Measurements from ENCODE around the gene ODAD3. TPM values are rescaled to one million over a fixed set of nuclear protein-coding genes. Genes with fewer than 3 reads are reported as not detected.
"Not testable (repeated sequence)": the region's sequence is repeated elsewhere in the genome, so short reads cannot be mapped to it uniquely, and the experiment has no call there.

ODAD3 gene
- total RNA-seq, 1 experiment from 2014 or later: 0.52 TPM

DNA sequence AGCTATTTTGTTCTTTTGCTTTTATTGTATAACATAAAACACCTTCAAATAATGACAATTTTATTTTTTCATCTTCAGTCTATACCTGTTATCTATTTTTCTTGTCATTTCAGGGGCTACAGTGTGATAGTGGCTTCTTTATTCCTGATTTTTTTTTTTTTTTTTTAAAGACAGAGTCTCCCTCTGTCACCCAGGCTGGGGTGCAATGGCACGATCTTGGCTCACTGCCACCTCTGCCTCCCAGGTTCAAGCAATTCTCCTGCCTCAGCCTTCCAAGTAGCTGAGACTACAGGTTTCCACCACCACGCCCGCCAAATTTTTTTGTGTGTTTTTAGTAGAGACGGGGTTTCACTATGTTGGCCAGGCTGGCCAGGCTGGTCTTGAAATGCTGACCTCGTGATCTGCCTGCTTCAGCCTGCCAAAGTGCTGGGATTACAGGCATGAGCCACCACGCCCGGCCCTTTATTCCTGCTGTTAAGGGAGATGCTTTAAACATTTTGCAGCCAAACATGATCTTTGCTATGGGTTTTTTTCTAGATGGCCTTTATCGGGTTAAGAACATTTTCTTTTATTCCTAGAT, 33.4 kb upstream of the ODAD3 start:
- CTCF ChIA-PET: interaction anchor here (1.4 to 3.6 kb wide), 2 partner anchors 14 to 33 kb away, joined by 5 to 9 read pairs; partner anchors contain the start of gene PRKCSH
- not testable (repeated sequence) for DNase-seq (ENCODE audit: low read depth, low spot score)

DNA sequence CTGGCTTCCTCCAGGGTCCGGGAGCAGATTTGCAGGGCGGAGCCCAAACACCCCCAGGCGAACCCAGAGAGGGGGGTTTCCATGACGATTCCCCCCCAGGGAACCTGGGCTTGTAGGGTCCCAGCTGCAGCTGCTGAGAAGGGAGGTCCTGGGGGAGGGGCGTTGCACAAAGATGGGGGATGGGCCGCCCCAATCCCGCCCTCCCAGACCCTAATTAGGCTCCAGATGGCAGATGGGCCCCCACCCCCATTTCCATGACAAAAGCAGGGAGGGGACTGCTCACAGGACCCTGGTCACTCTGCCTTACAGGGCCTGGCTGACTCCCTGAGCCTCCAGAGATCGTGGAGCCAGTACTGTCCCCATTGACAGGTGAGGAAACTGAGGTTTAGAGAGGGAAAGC, 30.7 kb upstream of the ODAD3 start:
- CTCF ChIA-PET: no interaction called here
- Histone ChIP-seq H3K79me2 (ENCODE audit: insufficient read depth, low read length) (no peaks in the 10 kb centered on the region), H3K4me2 (ENCODE audit: low read length) (no peak overlapping the region), H3K4me3 (replicated peaks in 1 of 2; ENCODE audit: low read depth in 1 of 2, low read length in 2 of 2) (no peak overlapping the region), H3K27me3 (ENCODE audit: insufficient read depth, low read length) (no peaks in the 10 kb centered on the region), H3K4me1 (ENCODE audit: control insufficient read depth in 1 of 2, insufficient read depth in 2 of 2, low read length in 2 of 2) (no peaks in the 10 kb centered on the region; a peak in 1 of 4 replicates), H4K20me1 (ENCODE audit: insufficient read depth) (no peaks in the 10 kb centered on the region), H3K9me2 (ENCODE audit: insufficient read depth) (no peaks in the 10 kb centered on the region), H3K9ac (ENCODE audit: low read length) (no peak overlapping the region), H2AFZ (ENCODE audit: low read depth, low read length, poor library complexity, severe bottlenecking) (no peak overlapping the region), H3K9me3 (ENCODE audit: control insufficient read depth in 1 of 2, insufficient read depth in 1 of 2, low read depth in 1 of 2, low read length in 2 of 2) (no peaks in the 10 kb centered on the region; a peak in 1 of 4 replicates), H3K27ac (ENCODE audit: low read depth, low read length) (no peak overlapping the region), H3K36me3 (ENCODE audit: control insufficient read depth in 1 of 2, insufficient read depth in 2 of 2, low read length in 2 of 2) (no peaks in the 10 kb centered on the region)
- DNase-seq (ENCODE audit: low read depth, low spot score) (no peak), ATAC-seq (no peak)
- POLR2A ChIA-PET: no interaction called here
- no TSS peak for BruUV-seq (replicated peaks)
- TF ChIP-seq FOSL1 (IDR thresholded peaks at IDR 0.05; ENCODE audit: low read depth): no peak
- no peak for TF ChIP-seq TCF7L2 (IDR thresholded peaks at IDR 0.05; ENCODE audit: borderline replicate concordance, extremely low read depth, insufficient read depth, insufficient read length)
- TF ChIP-seq JUND (IDR thresholded peaks at IDR 0.05): no peak
- TF ChIP-seq, protein P1, sequence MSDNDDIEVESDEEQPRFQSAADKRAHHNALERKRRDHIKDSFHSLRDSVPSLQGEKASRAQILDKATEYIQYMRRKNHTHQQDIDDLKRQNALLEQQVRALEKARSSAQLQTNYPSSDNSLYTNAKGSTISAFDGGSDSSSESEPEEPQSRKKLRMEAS (IDR thresholded peaks at IDR 0.05): no peak
- TF ChIP-seq POLR2A (IDR thresholded peaks at IDR 0.05; ENCODE audit: borderline replicate concordance, extremely low read depth, insufficient read depth, insufficient read length): no peak
- TF ChIP-seq ELF1 (IDR thresholded peaks at IDR 0.05; ENCODE audit: borderline replicate concordance, low read depth): no peak
- TF ChIP-seq, protein P2, sequence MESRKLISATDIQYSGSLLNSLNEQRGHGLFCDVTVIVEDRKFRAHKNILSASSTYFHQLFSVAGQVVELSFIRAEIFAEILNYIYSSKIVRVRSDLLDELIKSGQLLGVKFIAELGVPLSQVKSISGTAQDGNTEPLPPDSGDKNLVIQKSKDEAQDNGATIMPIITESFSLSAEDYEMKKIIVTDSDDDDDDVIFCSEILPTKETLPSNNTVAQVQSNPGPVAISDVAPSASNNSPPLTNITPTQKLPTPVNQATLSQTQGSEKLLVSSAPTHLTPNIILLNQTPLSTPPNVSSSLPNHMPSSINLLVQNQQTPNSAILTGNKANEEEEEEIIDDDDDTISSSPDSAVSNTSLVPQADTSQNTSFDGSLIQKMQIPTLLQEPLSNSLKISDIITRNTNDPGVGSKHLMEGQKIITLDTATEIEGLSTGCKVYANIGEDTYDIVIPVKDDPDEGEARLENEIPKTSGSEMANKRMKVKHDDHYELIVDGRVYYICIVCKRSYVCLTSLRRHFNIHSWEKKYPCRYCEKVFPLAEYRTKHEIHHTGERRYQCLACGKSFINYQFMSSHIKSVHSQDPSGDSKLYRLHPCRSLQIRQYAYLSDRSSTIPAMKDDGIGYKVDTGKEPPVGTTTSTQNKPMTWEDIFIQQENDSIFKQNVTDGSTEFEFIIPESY (IDR thresholded peaks at IDR 0.05; ENCODE audit: extremely low read depth, insufficient replicate concordance, low read length): no peak
- no peak for TF ChIP-seq SP1 (IDR thresholded peaks at IDR 0.05; ENCODE audit: low read depth)
- TF ChIP-seq EGR1 (IDR thresholded peaks at IDR 0.05; ENCODE audit: low read depth): no peak
- TF ChIP-seq ZNF274 (IDR thresholded peaks at IDR 0.05; ENCODE audit: low read depth, low read length): no peak
- TF ChIP-seq ZFX (IDR thresholded peaks at IDR 0.05): no peak
- TF ChIP-seq RAD21 (IDR thresholded peaks at IDR 0.05; ENCODE audit: low read depth): no peak
- RAD21 ChIA-PET (ENCODE audit: low non-redundant PET in 1 of 2, low total read pairs in 2 of 2, uncharacterized antibody in 2 of 2, unreplicated experiment in 2 of 2): no interaction called here
- intact Hi-C loops (cut with micrococcal nuclease): no loop called here

More for the DNA sequence above, 33.4 kb upstream of the ODAD3 start:
- H3K9me3 ChIP-seq (ENCODE audit: control insufficient read depth in 1 of 2, insufficient read depth in 1 of 2, low read depth in 1 of 2, low read length in 2 of 2); H3K27ac ChIP-seq (ENCODE audit: low read depth, low read length); H3K9me2 ChIP-seq (ENCODE audit: insufficient read depth); BruUV-seq (replicated peaks); intact Hi-C loops (cut with micrococcal nuclease); H3K4me2 ChIP-seq (ENCODE audit: low read length); H3K27me3 ChIP-seq (ENCODE audit: insufficient read depth, low read length); H3K4me3 ChIP-seq (replicated peaks in 1 of 2; ENCODE audit: low read depth in 1 of 2, low read length in 2 of 2); H3K79me2 ChIP-seq (ENCODE audit: insufficient read depth, low read length); H4K20me1 ChIP-seq (ENCODE audit: insufficient read depth); H3K9ac ChIP-seq (ENCODE audit: low read length); H2AFZ ChIP-seq (ENCODE audit: low read depth, low read length, poor library complexity, severe bottlenecking); RAD21 ChIA-PET (ENCODE audit: low non-redundant PET in 1 of 2, low total read pairs in 2 of 2, uncharacterized antibody in 2 of 2, unreplicated experiment in 2 of 2); POLR2A ChIA-PET; H3K36me3 ChIP-seq (ENCODE audit: control insufficient read depth in 1 of 2, insufficient read depth in 2 of 2, low read length in 2 of 2); ATAC-seq; H3K4me1 ChIP-seq (ENCODE audit: control insufficient read depth in 1 of 2, insufficient read depth in 2 of 2, low read length in 2 of 2): not testable (repeated sequence)
